GM18868 (cell line): ENCODE results near the gene CD101.

Experiments used
- ATAC-seq: cut with Tn5 transposase; IDR thresholded peaks from one replicate; pipeline ENCODE4 v1.9.1; 2021; ENCODE audit warnings: mild to moderate bottlenecking, moderate library complexity; ENCODE audit not compliant: unreplicated experiment

The CD101 gene

DNA sequence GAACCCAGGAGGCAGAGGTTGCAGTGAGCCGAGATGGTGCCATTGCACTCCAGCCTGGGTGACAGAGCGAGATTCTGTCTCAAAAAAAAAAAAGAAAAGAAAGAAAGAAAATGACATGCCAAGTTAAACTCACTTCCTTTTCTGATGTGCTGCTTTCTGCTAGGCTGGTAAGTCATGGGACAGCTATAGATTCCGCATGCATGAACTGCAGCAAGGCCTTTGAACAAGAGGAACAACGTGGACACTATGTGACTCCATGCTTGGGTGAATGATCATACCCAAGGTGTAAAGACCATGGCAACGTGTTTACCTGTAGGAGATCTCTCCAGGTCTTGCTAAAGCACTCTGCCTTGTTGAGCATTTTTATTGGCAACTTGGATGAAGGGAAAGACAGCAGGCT, 48.3 kb downstream of the CD101 start:
- no peak for ATAC-seq

DNA sequence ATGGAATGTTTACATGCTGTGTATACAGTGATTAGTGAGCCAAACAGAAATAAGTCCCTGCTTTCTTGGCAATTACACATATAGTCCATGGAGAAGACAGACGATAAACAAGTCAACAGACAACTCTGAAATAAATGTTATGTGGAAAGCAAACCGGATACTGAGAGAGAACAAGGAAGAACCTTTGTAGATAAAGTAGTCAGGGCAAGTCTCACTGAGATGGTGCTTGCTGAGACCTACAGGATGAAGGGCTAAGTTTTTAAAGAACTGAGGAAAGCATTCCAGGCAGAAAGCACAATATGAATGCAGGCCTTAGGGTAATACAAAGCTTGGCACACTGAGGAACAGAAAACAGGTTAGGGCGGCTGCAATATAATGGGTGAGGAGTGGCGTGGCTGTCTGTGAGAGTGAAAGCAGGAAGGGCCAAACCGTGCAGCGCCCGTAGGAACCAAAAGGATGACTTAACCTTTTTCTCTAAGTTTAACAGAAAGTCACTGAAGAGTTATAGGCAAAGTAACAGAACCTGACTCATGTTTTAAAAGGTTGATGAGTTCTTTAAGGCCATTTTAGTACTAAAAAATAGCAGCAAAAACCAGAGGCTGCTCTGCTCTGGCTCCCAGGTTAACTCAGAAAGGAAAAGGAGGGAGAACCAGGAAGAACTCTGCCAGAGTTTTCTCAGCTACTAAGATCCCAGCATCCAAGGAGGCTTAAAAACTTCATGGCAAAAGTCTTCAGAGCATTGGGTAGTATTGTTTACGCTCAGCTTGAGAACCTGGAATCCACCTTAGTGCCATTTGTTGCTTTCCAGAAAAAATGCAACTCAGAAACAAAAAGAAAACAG, 49.9 kb downstream of the CD101 start:
- peak; percentile 90 for ATAC-seq

DNA sequence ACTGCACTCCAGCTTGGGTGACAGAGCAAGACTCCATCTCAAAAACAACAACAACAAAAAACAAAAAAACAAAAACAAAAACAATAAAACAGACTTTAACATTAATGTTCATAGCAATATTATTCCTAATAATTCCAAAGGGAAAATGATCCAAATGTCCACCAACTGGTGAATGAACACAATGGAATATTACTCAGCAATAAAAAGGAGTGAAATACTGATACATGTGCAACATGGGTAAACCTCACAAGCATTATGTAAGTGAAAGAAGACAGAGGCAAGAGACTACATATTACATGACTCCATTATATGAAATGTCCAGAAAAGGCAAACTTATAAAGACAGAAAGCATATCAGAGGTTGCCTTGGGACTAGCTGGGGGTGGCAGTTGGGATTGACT, 52.5 kb downstream of the CD101 start:
- no peak for ATAC-seq

DNA sequence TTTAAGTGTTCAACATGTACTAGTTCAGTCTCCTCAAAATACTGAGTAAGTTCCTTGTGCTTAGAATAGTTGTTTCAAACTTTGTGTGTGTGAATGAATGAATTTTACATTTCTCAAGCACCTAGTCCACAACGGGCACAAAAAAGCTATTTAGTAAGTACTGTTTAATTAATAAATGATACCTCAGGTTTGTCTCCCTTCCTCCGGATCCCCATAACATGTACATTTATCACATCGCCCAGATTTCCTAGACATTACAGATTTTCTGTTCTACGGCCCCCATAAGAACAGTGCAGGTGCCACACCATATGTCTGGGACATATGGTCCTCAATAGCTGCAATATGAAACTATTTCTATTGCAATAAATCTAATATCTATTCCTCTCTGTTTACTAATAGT, 57.2 kb downstream of the CD101 start:
- ATAC-seq: no peak

DNA sequence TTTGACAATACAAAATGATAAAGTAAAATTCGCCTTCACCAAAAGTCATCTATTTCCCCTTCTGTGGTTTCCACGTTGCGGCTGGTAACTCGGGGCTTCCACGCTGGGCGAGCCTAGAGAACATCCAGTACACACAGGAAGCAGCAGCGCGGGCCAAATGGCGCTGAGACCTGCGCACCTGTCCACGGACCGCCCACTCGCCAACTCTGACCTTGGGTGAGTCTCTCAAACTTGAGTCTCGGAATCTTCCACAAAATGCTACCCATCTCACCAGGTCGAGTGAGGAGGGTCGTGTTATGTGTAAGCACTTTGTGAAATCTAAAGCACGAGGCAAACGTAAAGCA, 57.7 kb downstream of the CD101 start:
- peak; percentile 19 for ATAC-seq

DNA sequence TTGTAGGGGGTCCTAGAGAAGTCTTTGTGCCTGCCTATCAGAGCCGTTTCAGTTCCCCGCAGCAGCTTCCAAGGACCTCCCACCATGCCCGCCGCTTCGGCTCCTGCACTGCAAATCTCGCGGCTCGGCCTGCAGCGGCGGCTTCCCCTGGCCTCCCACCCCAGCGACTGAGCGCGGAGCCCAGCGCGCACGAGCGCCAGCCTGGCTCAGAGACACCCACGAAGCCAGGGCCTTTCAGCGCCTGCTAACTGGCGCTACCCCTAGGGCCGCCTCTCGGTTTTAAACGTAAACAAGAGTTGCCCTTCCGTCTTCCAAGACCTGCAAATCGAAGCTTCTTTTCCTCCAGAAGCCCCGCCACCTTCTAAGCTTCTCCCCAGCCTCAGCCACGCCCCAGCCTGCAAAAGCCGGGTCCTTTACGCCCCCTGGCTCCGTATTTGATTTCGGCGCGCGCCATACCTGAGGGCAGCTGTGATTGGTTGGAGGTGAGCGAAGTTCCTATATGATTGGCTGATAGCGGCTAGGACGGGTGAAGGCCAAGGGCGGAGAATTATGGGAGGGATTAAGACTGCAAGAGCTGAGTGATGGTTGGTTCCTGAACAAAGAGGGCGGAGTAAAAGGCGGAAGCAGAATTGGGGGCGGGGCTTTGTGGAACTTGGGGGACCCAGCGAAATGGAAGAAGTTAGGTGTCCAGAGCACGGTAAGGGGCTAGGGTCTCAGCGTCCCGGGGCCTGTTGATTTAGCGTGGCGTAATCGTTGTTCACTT, 58.3 kb downstream of the CD101 start, which contains the start of gene TTF2:
Gene TTF2 (plus strand): TSS at position 649 of the 763 bp plus-strand sequence. CDS start 21 bp downstream, at position 670.
- ATAC-seq: peak; percentile 87

DNA sequence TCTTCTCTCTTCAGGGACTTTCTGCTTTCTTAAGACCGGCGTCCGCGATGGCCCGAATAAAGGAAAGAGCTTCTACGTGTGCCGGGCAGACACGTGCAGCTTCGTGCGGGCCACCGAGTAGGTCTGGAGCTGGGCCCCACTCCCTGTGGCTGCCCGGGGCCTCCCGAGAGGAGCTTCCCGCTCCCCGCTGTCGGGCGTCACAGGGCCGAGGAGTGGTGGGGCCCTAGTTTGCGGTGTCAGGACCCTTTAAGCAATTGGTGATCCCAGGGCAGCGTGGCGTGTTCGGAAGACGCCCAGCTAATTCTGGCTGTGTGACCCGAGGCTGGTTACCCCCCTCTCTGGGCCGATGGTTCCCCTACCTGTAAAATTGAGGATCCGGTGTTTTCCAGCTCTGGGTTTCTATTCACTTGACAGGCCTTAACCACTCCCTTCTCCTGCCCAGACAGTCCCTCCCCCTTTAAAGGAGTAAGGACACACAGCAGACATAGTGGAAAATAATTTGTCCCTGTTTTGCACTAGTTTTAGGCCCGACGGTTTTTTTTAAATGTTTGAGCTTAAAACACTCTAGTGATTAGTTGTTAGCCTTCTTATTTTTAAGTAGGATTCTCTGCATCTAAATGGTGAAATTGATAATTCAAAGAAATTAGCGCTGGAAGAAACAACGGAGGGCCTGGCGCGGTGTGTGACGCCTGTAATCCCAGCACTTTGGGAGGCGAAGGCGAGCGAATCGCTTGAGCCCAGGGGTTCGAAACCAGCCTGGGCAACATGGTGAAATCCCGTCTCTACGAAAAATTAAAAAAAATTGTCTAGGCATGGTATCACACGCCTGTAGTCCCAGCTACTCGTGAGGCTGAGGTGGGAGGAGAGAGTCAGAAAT, 59.1 kb downstream of the CD101 start:
- ATAC-seq: peak; percentile 8

DNA sequence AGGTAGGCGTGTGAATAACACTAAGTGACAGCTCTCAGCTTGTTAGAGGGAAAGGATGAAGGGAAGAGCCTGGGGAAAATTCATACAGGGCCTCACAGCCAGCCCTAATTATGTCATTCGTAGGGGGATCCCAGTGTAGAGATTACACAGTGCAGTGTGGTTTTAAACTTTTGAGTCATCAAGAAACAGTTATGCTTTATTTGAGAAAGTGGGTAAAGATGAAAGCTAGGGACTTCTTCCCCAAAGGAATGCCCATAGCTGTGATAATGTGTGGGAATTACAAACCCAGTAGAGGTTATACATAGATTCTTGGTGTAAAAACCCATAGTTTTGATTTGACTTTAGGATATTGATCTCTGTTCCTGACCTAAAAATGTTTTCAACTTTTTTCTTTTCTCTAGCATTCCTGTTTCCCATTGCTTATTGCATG, 60.4 kb downstream of the CD101 start:
- ATAC-seq: peak; percentile 49

DNA sequence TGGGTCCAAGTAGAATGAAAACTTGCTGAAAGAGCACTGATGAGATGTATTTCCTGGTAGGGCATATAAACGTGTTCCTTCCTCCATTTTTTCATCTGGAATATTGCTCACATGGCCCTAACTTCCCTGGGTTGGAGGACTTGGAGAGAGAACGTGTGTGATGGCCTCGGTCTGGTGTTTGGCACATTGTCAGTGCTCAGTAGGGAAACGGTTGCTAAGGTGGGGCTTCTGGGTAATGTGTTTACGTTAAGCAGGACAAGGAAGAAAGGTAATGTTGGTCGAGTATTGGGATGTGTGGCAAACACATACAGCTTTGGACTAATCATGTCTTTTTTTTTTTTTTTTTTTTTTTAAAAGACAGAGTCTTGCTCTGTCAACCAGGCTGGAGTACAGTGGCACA, 64.8 kb downstream of the CD101 start:
- no peak for ATAC-seq

DNA sequence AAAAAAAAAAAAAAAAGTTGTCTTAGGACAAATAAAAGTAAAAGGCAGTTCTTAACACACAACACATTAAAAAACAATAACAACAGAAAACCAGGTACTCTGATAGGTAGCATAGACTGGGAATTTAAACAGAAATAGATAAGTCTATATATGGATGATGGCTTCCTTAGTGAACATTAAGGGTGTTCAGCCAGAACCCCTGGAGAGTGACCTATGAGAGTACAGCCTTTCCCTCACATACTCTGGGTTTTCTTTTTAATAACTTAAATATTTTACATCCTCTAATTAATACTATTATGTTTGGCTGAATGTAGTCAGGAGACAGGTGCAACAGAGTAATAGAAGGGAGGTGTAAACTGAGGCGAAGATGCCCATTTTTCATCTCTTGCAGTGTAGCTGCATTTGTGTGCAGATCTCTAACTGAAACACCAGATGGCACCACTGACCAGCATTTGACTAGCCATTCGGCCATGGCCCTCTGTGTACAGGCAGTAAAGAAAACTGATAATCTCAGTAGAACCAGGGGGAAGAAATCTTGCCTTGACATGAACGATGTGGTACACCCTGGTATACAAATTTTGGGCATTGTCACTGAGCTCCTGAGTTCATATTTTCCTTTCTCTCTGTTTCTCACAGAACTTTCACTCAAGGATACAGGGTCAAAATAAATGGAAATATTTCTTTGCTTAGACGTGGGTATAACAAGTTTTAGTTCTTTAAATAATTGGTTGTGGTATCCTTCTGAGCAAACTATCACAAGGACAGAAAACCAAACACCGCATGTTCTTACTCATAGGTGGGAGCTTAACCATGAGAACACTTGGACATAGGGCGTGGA, 66.2 kb downstream of the CD101 start:
- ATAC-seq: peak; percentile 67

DNA sequence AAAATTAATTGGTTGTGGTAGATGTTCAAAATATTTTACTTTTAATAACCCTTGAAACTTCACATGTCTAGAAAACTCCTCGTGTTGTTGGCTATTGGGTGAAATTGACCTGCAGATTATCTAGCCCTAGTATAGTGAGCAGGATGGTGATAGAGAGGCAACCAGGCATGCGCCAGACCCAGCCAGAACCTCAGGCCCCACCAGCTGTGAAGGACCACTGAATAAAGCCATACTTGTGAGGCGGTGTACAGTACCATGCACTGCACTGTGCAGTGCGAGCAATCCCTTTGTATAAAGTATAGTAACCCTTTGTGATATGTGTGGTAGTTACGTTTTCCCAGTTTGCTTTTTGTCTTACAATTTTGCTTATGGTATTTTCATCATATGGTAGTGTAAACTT, 67.0 kb downstream of the CD101 start:
- ATAC-seq: no peak

DNA sequence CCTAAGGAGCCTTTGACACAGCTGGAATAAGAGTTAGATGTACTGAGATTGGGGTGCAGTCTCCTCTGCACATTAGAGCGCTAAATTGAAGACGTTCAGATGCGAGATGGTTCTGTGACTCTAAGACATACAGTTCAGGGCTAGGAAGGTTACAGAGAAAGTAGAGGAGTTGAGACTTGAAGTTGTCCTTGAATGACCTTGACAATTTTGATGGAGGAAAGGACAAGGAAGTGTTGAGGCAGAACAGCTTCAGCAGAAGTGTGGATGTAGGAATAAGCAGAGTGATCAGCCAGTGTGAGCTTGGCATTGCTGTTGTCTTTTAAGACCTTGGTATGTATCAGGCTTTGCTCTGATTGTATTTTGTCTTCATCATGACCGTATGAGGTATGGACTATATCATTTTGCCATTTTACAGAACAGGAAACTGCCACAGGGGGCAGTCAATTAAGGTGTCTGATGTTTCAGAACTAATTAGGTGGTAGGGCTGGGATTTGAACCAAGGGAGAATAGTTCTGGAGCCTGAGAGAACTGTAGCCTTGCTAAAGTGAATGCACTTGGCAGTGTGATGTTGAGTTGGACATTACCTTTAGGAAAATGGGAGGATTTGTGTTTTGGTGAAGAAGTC, 67.8 kb downstream of the CD101 start:
- ATAC-seq: no peak

DNA sequence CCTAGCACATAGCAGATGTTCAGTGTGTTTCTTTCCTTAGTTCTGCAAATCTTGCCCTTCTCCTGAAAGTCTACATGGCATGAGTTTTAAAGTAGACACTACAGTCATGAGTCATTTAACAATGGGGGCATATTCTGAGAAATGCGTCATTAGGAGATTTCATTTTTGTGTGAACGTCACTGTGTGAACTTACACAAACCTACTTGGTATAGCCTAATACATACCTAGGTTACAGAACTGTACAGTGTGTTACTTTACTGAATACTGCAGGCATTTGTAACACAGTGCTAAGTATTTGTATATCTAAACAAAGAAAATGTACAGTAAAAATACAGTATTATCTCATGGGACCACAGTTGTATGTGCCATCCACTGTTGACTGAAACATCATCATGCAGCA, 68.6 kb downstream of the CD101 start:
- ATAC-seq: peak; percentile 72

DNA sequence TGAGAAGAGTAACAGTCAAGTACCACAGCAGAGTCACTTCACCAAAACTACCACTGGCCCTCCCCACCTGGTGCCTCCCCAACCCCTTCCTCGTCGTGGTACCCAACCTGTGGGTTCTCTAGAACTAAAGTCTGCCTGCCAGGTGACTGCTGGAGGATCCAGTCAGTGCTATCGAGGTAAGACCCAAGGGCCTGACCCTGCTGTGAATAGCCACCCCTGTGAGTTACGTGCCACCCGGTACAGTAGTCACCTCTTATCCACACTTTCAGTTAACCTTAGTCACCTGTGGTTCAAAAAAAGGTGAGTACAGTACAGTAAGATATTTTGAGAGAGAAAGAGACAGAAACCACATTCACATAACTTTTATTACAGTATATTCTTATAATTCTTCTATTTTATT, 75.1 kb downstream of the CD101 start:
- ATAC-seq: no peak

DNA sequence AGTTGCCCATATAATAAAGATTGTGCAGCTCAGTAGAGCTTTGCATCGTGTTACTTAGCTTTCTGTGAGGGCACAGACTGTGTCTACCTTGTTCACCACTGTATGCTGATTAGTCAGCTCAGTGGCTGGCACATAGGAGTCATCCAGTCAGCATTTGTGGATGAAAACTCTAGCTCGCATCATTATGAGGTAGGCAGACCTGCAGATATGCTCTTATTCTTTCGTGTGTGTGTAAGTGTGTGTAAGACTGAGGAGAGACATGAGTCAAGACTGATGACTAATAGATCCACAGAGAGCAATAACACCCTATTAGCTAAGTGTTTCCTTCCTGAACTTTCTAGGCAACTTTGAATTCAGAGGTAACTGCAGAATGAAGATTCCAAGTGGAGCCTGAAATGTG, 75.7 kb downstream of the CD101 start:
- no peak for ATAC-seq

DNA sequence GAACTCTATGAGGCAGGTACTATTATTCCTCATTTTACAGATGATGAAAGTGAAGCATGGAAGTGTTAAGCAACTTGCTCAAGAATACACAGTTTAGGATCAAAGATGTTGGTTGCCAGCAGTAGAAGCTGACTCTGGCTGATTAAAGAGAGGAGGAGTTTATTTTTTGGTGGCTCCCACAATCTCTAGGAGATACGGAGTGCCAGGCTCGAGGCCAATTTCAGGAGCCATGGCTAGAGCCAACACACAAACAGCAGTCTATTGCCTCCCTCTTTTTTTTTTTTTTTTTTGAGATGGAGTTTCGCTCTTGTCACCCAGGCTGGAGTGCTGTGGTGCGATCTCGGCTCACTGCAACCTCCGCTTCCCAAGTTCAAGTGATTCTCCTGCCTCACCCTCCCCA, 78.2 kb downstream of the CD101 start:
- no peak for ATAC-seq

DNA sequence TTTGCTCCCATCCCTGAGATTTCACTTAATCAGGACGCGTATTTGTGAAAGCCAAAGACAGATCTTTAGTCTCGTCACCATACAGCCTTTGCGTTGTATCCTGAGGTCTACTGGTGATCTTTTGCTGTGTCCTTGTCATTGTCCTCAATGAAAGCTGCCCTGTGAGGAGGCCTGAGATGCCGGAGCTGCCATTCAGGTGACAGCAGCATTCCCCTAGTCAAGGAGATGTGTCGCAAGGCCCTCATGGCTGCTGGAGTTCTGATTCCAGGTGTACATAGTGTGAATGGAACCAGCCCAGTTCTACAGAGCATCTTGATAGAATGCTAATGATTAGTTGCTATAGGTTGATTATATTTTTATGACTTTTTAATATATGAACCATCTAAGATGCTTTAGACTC, 82.7 kb downstream of the CD101 start:
- no peak for ATAC-seq
